HepG2 (cell line): ENCODE measurements around the gene AMZ2. TPM values are rescaled to one million over a fixed set of nuclear protein-coding genes. Genes with fewer than 3 reads are reported as not detected.
"Not testable (repeated sequence)": the region's sequence is repeated elsewhere in the genome, so short reads cannot be mapped to it uniquely, and the experiment has no call there.

ENCODE experiments used
- ATAC-seq: fragments of 200-7000 bp; cut with Tn5 transposase; 3 replicates; pipeline ENCODE4 v1.9.1; 2020; ENCODE audit warnings: mild to moderate bottlenecking, moderate library complexity
- BruUV-seq: library from RNA; stranded (reverse); fragments of 400-500 nt; replicated peaks from 2 replicates; lab custom pipeline; 2021; lab: Mats Ljungman, UMichigan
- CTCF ChIA-PET: fragments of 300-600 bp; formaldehyde crosslinking; extraction: SDS; loops from one replicate; lab custom pipeline; 2021; ENCODE audit warnings: low total read pairs, inconsistent platforms, low intra/inter-chr PET ratio; lab: Yijun Ruan, JAX
- POLR2A ChIA-PET: fragments of 350-600 bp; sonication (Branson Sonifier 250); formaldehyde crosslinking; loops from one replicate; lab custom pipeline; 2020; ENCODE audit warnings: antibody characterized with exemption, inconsistent platforms; lab: Yijun Ruan, JAX
- DNase-seq: peaks from one replicate; pipeline ENCODE4 v3.0.0-alpha.2; 2015; ENCODE audit warnings: low spot score
- FAIRE-seq: peaks from 3 replicates; lab custom pipeline; 2011; peaks lifted over from hg19 to GRCh38; lab: Jason Lieb, UNC
- H2AFZ ChIP-seq: one replicate; pipeline ENCODE4 v1.6.1; 2011; ENCODE audit warnings: low read length, inconsistent platforms
- H3K27ac ChIP-seq: fragments of 300-600 bp; 3 replicates; pipeline ENCODE4 v1.8.0; 2011; ENCODE audit warnings: mixed run types, mild to moderate bottlenecking, mixed read lengths, low read length, inconsistent platforms; ENCODE audit not compliant: insufficient read depth; ENCODE audit errors: extremely low read length
- H3K27me3 ChIP-seq, 2 experiments: fragments of 200-600 bp in 1 of 2; 2 replicates in 1 of 2; 3 replicates in 1 of 2; pipeline versions ENCODE4 v1.6.0 to v1.8.0; 2011; ENCODE audit warnings: low read length in 2 of 2, mild to moderate bottlenecking in 2 of 2, moderate library complexity in 2 of 2, inconsistent platforms in 1 of 2; ENCODE audit not compliant: insufficient read depth in 2 of 2, control insufficient read depth in 1 of 2
- H3K36me3 ChIP-seq, 2 experiments: fragments of 200-600 bp in 1 of 2; replicated peaks in 1 of 2; 2 replicates in 1 of 2; 3 replicates in 1 of 2; pipeline versions ENCODE4 v1.5.1 to v1.8.0; 2011; ENCODE audit warnings: low read length in 2 of 2, inconsistent platforms in 1 of 2; ENCODE audit not compliant: insufficient read depth in 2 of 2, control insufficient read depth in 1 of 2
- H3K4me1 ChIP-seq: 2 replicates; pipeline ENCODE4 v1.5.1; 2012; ENCODE audit warnings: low read length, inconsistent platforms; ENCODE audit not compliant: insufficient read depth
- H3K4me2 ChIP-seq: 2 replicates; pipeline ENCODE4 v1.6.0; 2011; ENCODE audit warnings: low read depth, low read length, inconsistent platforms
- H3K4me3 ChIP-seq, 3 experiments: fragments of 200-600 bp in 1 of 3; sonication (generic), shearing (Covaris generic) in 1 of 3; replicated peaks in 1 of 3; 2 replicates each; pipeline ENCODE4 v1.5.1; 2011 to 2016; ENCODE audit warnings: low read length in 3 of 3, inconsistent platforms in 2 of 3, low read depth in 2 of 3, mild to moderate bottlenecking in 2 of 3, control low read depth in 1 of 3, mixed read lengths in 1 of 3; ENCODE audit not compliant: insufficient read depth in 1 of 3
- H3K79me2 ChIP-seq: one replicate; pipeline ENCODE4 v1.6.1; 2011; ENCODE audit warnings: low read length, inconsistent platforms; ENCODE audit not compliant: insufficient read depth
- H3K9ac ChIP-seq: 2 replicates; pipeline ENCODE4 v1.6.0; 2011; ENCODE audit warnings: mild to moderate bottlenecking, low read depth, low read length, inconsistent platforms; ENCODE audit not compliant: insufficient read depth
- H3K9me3 ChIP-seq: 2 replicates; pipeline ENCODE4 v1.5.1; 2012; ENCODE audit warnings: mild to moderate bottlenecking, low read length
- H4K20me1 ChIP-seq: 2 replicates; pipeline ENCODE4 v1.6.0; 2011; ENCODE audit warnings: inconsistent platforms, mild to moderate bottlenecking, low read length, moderate library complexity; ENCODE audit not compliant: insufficient read depth
- EEA1 ChIP-seq: sonication (generic); formaldehyde crosslinking; IDR thresholded peaks from 2 replicates; pipeline ENCODE4 v1.5.1; 2020; ENCODE audit warnings: mild to moderate bottlenecking, missing genetic modification reagents, borderline replicate concordance
- FIP1L1 ChIP-seq: fragments of 200-400 bp; formaldehyde crosslinking; IDR thresholded peaks from 2 replicates; pipeline ENCODE4 v1.6.1; 2018; ENCODE audit warnings: low read depth, mild to moderate bottlenecking, low read length, moderate library complexity, borderline replicate concordance; ENCODE audit not compliant: insufficient read depth
- FOXP1 ChIP-seq, 2 experiments: fragments of 450-650 bp in 1 of 2; IDR thresholded peaks; 2 replicates each; pipeline ENCODE4 v1.6.1; 2017 to 2018; ENCODE audit warnings: antibody characterized with exemption in 1 of 2
- SSRP1 ChIP-seq: IDR thresholded peaks from 2 replicates; pipeline ENCODE4 v1.6.1; 2016; ENCODE audit warnings: control low read depth
- TMF1 ChIP-seq: sonication (generic); formaldehyde crosslinking; IDR thresholded peaks from 2 replicates; pipeline ENCODE4 v1.8.1; 2022; ENCODE audit warnings: low read depth, missing genetic modification reagents
- ZNF143 ChIP-seq: sonication (generic); formaldehyde crosslinking; IDR thresholded peaks from 2 replicates; pipeline ENCODE4 v1.4.0; 2020; ENCODE audit warnings: missing genetic modification reagents
- ZNF17 ChIP-seq: sonication (generic); formaldehyde crosslinking; IDR thresholded peaks from 2 replicates; pipeline ENCODE4 v1.5.0; 2020; ENCODE audit warnings: mild to moderate bottlenecking, missing genetic modification reagents
- ZNF704 ChIP-seq: sonication (generic); formaldehyde crosslinking; IDR thresholded peaks from 2 replicates; pipeline ENCODE4 v1.8.1; 2023; ENCODE audit warnings: mild to moderate bottlenecking, inconsistent platforms, moderate library complexity, missing genetic modification reagents, borderline replicate concordance
- WGBS: methylation state at CpG from one replicate; pipeline ENCODE4 v1.1.6; 2017; ENCODE audit warnings: low lambda C conversion rate; 5-methylcytosine and 5-hydroxymethylcytosine counted together
- in situ Hi-C: cut with HindIII; loops from 2 replicates; pipeline ENCODE4 v1.10.0; 2017; ENCODE audit warnings: low pct_unique_long_range_greater_than_20kb; ENCODE audit not compliant: extremely low pct_ligation_motif_present
- intact Hi-C: fragments of 100-400 bp; cut with micrococcal nuclease; formaldehyde crosslinking; loops from one replicate; pipeline ENCODE4 v1.10.0; 2022; ENCODE audit not compliant: unreplicated experiment
- polyA plus RNA-seq, 8 experiments: library from polyadenylated mRNA; depleted of rRNA in 3 of 8; stranded (reverse) in 7 of 8; unstranded in 1 of 8; fragments of >200 nt; fragmentation: Illumina TruSeq in 4 of 8; extraction: Trizol in 4 of 8; gene quantifications; 2 replicates each; pipeline versions ENCODE4 v1.2.1 to v1.2.3, GENCODE V29; 2011 to 2016; ENCODE audit warnings: low read depth in 4 of 8, missing spikeins in 1 of 8, mixed read lengths in 1 of 8; ENCODE audit not compliant: insufficient read depth in 1 of 8
- total RNA-seq, 5 experiments: library from RNA; depleted of rRNA; stranded (reverse); fragments of >200 nt; fragmentation: Illumina TruSeq; extraction: Trizol; gene quantifications; 2 replicates each; pipeline ENCODE4 v1.2.3, GENCODE V29; 2016; ENCODE audit warnings: low read depth in 1 of 5
- TF ChIP-seq, protein P1 (sequence below): IDR thresholded peaks from 2 replicates; pipeline ENCODE4 v1.6.1; 2016; ENCODE audit warnings: missing biosample characterization, missing genetic modification reagents, low read depth

Gene AMZ2
- total and polyA plus RNA-seq, 2 of the 13 experiments (the other 11 are each of a cell fraction or from before 2014, with no cell fraction given): 86.9 to 90.2 TPM

DNA sequence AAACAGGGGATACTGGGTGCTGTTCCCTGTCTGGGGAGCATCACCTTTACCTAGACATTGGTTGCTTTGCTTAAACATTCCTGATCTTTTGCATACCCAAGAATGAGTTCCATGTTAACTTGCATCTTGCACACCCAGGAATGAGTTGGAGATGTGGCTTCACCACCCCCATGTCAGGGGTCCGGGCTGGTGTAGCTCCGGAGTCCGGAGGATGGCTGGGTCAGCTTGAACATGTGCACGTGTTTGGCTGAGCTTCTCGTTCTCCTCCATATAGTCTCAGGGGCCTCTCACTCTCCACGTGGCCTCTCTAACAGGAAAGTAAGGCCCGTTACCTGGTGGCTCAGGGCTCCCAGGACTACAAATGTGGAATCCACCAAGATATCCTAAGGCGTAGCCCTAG is 18.2 kb upstream of the AMZ2 start (continued):
- no peak for TF ChIP-seq ZNF704 (CRISPR knock-in tag)
- TF ChIP-seq FOXP1 (IDR thresholded peaks at IDR 0.05): no peak
- no peak for TF ChIP-seq FOXP1 (CRISPR knock-in tag; IDR thresholded peaks at IDR 0.05)
- TF ChIP-seq SSRP1 (CRISPR knock-in tag): no peak
- TF ChIP-seq FIP1L1: no peak
- TF ChIP-seq EEA1: no peak
- TF ChIP-seq ZNF17 (CRISPR knock-in tag): no peak
- TF ChIP-seq TMF1 (CRISPR knock-in tag): no peak
- no peak for TF ChIP-seq ZNF143
- TF ChIP-seq, protein P1, sequence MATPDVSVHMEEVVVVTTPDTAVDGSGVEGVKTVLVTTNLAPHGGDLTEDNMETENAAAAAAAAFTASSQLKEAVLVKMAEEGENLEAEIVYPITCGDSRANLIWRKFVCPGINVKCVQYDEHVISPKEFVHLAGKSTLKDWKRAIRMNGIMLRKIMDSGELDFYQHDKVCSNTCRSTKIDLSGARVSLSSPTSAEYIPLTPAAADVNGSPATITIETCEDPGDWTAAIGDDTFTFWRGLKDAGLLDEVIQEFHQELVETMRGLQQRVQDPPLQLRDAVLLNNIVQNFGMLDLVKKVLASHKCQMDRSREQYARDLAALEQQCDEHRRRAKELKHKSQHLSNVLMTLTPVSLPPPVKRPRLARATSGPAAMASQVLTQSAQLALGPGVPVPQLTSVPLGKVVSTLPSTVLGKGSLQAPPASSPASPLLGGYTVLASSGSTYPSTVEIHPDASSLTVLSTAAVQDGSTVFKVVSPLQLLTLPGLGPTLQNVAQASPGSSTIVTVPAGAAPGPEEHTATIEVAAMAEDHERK (CRISPR knock-in tag): no peak

- H3K36me3 ChIP-seq, BruUV-seq, H3K4me2 ChIP-seq, CTCF ChIA-PET, in situ Hi-C loops, H3K79me2 ChIP-seq, H4K20me1 ChIP-seq, H3K27ac ChIP-seq, H3K9ac ChIP-seq, intact Hi-C loops, H2AFZ ChIP-seq, H3K27me3 ChIP-seq, DNase-seq, FAIRE-seq, ATAC-seq, POLR2A ChIA-PET, H3K4me3 ChIP-seq, H3K9me3 ChIP-seq: not testable (repeated sequence)
- peaks cover 21% of the 10 kb centered on the region for H3K4me1 ChIP-seq
- 93% methylated on average over 4 of the region's 4 CpGs for WGBS
These were observed 16.7 kb upstream of the AMZ2 start for GRCh38 chr17:68231131-68231530.
